HG03558 (cell line): Measurements from ENCODE around the gene UNC5C.

Experiments used
- ATAC-seq: cut with Tn5 transposase; IDR thresholded peaks from one replicate; pipeline ENCODE4 v1.9.1; 2021; ENCODE audit warnings: moderate number of reproducible peaks; ENCODE audit not compliant: unreplicated experiment; ENCODE audit errors: extremely low read depth

The UNC5C gene

DNA sequence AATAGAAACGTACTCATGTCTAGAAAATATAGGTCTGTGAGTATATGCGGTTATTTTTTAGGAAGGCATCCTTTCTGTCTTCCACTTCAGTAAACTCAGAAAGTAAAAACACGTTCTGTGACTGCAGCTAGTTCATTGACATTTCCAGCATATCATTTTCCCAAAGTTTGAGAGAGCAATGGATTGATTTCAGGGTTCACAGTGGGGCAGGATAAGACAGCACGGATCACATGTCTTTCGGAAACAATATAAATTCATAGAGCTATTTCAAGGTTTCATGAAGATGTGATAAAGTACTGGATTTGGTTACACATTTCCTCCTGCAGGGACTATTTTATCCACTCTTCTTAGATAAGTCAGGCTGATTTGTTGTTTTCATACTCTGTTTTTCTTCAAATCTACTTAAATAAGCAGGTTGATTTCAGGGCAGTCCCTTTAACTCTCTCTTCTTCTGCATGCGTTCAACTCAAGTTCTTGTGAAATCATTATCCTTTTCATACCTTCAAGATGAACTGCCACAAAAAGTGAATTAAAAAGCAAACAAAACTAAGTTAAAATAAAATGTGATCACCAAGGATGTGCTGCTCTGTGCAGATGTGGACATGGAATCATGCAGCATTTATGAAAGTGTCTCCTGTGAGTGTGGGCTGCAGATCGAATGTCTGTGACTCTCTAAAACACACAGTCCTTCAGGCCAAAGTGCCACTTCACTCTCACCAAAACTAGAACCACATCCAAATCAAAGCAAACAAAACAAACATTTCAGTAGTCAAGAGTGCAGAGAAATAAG lies 187.7 kb downstream of the UNC5C start:
- ATAC-seq, result no peak

DNA sequence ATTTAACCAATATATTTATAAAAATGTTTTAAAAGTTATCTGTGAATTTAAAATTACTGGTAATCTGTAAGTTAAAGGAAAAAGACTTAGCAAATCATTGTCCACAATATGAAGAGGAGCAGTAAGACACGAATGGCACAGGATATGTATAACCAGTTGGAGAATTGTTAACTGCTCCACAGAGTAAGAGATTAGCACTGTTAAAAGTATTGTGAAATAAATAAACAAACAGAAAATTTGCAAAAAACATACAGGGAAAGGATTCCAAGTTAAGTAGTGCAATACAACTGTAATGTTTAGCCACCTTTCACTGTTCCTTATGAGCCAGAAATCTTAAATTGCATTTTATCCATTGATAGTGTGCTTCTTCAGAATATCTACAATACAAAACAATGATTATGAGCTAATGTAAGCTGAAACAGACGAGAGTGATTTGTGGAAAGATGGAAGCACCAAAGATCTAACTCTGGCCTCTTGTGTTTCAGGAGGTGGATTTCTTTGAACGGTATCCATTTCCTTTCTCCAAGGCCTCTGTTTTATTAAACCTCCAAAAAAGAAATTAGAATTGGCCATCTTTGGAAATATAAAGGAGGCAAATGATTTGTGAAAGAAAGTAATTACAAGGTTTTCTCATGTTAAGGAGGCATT lies 188.4 kb downstream of the UNC5C start:
- no peak for ATAC-seq

DNA sequence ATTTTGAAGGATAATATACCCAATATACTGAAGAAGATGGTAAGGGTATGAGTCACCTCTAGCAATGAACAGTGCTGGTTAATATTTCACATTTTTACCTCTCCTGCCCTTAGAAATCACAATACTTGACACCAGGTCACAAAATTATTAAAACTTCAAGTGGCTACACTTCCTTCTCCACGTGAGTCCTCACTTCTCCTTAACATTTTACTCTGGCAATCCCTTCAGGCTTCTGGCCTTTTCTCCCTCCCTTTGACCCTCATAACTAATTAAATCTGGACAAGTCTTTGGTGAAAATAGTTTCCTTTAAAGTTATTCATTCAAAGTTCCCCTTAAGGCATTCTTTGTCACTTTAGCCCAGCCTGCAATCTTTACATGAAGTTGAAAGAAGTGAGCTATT lies 190.4 kb downstream of the UNC5C start:
- ATAC-seq, result no peak

DNA sequence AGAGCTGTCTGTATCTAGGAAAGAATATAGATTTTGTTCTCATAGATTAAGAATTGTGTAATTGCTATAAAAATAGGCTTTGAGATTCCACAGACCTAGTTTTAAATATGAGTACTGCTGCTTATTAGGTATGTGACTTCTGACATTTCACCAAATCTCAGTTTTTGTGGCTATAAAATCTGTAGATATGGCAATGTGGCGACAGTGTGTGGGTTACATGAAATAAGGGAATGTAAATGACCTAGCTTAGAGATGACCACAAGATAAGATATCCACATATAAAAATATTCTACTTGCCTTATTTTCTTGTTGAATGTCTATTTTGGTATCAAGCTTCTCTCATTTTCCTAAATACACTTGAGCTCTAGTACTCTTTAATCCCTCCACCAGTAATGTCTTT lies 193.8 kb downstream of the UNC5C start:
- no peak for ATAC-seq

DNA sequence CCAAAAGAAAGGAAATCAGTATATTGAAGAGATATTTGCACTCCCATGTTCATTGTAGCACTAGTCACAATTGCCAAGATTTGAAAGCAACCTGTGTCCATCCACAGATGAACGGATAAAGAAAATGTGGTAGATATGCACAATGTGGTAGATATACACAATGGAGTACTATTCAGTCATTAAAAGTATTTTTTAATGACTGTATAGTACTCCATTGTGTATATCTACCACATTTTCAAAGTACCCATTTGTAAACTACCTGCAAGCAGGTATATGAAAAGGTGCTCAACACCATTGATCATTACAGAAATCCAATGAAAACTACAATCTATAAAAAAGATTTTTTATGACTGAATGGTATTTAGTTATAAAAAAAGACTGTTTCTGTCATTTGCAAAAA lies 200.4 kb downstream of the UNC5C start:
- no peak for ATAC-seq

DNA sequence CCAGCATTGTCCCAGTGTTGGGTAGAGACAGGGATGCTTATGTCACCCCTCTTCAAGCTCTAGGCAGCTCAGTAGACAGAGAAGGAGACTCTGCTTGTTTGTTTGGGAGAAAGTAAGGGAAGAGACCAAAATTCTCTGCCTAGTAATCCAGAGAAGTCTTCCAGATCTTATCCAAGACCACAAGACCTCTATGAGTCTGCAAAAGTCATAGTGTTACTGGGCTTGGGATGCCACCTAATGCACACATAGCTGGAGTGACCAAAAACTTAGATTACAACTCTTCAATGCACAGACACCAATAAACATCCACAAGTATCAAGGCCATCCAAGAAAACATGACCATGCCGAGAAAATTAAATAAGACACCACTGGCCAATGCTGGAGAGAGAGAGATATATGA lies 205.5 kb downstream of the UNC5C start:
- ATAC-seq, result no peak

DNA sequence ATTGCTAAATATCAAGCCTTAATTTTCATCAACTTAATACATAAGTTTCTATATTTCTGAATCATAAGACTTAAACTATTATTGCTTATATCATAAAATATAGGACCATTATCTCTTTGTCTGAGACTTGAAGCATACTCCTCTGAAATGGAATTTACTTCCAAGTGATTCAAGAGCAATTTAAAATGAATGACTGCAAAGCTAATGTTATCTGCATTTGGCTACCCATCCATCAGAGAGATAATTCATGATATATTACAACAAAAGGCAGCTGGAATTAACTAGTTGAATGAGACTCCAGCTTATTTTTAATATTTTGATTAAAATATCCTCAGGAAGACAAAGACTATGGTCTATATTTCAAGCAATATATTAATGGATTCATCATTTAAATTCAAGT lies 208.6 kb downstream of the UNC5C start:
- ATAC-seq, result no peak

DNA sequence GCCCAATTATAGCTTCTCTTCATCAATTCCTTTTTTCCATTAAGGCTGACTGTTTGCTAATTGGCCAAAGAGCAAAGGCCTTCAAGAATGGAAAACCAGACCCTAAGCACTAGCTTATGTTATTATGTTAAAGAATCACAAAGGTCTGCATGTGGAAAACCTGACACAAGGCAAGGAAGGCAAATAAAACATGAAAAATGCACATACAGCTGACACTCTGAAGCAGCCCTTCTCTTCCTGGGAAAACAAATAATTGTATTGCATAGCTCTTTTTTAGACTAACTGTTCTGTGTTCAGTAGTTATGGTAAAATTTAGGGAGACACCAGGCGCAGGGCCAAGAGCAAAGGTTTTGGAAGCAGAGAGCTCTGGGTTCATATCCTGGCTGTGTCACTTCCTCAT lies 223.1 kb downstream of the UNC5C start:
- no peak for ATAC-seq

DNA sequence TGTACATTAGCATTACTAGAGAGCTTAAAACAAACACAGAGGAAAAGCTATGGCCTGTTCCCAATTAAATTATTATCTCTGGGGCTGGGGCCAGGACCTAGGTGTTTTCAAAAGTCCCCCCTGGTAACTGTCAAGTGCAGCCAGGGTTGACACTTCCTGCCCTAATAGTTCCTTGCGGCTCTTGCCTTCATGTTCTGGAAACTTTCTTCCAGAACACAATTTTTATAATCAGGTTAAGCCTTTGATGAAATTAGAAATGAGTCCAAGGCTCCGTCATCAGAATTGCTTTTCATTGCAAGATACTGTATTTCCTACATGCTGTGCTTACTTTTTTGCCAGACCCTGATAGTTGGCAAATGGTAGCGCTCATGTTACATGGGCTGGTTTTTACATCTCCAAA lies 229.6 kb downstream of the UNC5C start:
- ATAC-seq, result no peak

DNA sequence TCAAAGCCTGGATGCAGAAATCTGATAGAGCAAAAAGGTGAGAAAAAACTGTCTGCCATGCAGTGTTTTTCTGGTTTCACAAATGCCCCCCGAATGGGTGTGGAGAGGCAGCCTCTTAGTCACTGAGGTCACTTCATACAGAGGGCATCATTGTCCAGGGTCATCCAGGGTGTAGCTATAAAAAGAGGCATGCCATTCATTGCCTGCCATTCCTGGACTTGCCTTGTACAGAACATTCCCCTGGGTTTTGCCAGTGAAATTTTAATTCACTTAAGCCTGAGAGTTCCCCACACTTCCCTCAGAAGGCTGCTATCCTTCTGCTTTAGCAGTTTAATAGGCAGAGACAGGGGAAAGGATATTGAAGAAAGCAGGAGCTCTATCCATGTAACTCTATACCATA lies 230.3 kb downstream of the UNC5C start:
- ATAC-seq, result no peak

DNA sequence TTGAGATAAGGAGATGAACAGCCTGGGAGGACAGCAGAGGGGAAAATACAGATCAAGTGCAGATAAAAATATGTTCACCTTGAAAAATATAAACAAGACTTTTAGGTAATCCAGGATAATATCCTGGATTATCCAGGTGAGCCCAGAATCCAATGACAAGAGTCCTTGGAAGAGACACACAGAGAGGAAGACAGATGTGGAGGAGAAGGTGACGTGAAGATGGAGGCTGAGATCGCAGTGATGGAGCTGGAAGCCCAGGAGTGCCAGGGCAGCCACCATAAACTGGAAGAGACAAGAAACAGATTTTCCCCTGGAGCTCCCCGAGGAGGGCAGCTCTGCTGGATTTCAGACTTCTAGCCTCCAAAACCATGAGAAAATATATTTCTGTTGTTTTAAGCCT lies 230.7 kb downstream of the UNC5C start:
- ATAC-seq, result no peak

DNA sequence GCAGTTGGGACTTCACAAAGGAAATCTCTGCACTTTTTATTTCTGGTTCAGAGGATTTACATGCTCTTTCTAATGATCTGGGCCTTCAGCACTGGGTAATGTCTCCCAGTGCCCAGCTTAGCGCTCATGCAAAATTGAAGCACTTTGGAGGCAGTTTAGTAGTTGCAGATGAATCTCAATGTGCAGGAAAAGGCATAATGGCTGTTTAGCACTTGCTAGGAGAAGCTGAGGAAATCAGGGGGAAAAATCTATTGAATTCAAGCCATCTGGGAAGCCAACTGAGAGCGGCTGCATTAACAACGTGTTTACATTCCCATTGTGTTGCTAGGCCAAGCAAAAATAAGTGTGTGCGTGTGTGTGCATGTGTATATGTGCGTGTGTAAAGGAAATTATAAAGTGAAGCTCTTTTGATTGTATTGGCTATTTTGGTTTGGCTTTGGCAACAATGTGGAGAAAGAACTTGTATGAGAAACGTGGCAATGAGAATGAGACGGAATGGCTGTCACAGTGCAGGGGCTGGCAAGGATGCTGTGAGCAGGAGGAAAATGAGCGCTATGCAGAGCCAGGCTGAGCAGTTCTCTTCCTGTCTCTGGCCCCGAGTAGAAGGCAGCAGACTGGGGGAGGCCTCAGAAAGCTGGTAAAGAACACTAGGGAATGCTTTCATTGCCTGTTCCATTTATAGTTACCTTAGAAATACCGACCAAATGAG lies 231.5 kb downstream of the UNC5C start:
- no peak for ATAC-seq

DNA sequence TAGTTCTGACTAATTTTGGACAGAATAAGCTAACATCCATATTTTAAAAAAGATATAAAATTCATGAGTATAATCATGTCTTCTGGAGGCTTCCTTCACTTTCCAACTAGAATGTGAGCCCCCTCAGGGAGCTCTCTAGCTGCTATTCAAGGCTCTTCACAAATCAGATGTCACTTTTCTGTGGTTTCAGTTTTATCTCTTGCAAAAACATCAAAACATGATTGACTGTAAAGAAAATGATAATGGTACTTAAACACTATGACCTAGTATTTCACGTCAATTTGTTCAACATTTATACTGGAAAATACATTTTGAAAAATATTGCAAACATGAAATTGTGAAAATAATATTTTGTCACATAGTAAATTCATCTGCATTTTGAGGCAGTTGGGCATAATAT lies 234.2 kb downstream of the UNC5C start:
- no peak for ATAC-seq

DNA sequence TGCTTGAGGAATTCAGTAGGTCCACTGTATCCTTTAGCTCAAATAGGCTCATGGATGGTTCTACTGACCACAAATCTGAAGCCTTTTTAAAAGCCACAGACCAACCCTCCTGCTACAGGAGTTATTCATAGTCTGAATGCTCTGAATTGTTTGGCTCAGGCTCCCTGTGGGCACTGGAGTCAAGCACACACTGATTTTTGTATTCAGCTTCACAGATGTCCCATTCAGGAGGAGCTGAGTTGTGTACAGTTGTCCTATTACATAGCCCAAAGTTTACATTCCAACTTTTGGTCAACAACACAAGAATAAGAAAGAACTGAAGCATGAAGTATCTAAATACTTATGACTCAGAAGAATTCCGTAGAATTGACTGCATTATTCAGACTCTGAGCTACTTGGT lies 243.9 kb downstream of the UNC5C start:
- ATAC-seq, result no peak

DNA sequence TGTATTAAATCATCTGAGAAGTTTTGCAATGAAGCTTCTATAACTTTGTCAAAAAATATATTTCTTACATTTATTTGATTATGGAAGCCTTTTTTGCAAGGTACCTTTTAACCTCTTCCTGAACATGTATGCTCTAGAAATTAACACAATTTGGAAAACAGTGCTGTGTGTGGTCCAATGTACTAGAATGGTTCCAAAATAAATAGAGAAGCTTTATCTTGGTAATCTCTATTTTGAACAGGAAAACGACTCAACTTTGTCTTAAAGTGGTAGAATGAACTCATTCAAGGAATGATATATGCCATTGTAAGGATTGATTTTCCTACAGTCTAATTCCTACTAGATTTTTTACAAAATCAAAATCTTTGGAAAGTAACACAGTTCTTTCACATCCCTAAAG lies 248.5 kb downstream of the UNC5C start:
- no peak for ATAC-seq

DNA sequence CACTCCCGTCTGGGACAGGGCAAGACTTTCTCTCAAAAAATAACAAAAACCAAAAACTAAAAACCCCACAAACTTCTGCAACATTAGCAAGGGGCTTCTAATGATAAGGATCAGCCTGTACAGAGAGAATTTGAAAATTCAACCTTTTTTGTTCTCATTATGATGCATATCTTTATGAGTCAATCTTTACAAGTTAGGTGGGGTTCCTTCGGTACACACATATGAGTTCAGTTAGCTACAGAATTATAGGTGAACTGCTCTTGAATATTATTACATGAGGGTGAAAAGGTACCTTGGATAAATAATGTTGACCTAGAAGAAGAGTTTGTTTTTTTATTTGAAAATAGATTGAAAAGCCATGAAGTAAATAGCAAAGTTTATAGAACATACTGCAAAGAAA lies 252.7 kb downstream of the UNC5C start:
- ATAC-seq, result no peak

DNA sequence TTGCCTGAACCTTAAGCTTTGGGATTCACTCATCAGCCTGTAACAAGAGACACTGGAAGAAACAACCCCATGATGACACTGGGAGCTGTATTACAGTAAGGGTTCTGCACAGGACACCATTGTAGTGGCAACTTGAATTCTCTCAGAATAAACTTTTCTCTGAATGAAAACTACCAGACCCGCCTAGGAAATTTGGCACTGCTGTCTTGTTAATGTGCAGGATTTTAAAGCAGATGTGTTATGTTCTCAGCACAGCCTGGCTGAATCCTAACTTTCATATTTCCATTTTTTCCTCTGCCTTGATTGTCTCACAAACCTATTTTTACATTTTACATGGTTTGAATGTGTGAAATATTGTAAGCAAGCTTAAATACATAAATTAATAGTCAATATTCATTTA lies 253.6 kb downstream of the UNC5C start:
- no peak for ATAC-seq

DNA sequence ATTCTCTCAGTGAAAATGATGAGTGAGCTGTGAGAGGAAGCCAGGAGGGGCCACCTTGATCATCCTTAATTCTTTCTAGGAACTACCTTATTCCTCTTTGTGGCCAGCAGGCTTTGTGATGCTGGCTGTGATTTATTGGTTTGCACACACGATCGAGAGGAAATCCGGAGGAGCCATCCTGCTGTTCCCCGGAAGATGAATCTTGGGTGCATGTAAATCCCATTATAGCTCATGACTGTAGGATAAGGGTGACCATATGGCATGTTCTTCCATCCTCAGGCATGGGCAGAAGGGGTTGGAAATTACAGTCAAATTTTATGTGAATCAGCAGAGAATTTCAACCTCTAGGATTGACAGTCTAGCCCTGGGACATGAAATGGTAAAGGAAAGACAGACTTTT lies 254.5 kb downstream of the UNC5C start:
- ATAC-seq, result no peak

DNA sequence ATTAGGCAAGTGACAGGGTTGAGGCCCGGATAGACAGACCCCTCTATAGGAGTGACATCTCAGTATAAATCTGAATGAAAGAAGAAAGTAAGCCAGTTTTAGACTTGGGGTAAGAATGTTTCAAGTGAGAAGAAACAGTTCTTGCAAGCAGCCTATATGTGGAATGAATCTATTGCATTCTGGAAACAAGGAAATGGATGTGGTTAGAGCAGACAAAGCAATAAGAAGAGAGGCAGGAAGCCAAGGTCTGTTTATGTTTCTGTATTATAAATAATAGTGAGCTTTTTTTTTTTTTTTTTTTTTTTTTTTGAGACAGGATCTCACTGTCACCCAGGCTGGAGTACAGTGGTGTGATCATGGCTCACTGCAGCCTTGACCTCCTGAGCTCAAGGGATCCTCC lies 255.8 kb downstream of the UNC5C start:
- no peak for ATAC-seq

DNA sequence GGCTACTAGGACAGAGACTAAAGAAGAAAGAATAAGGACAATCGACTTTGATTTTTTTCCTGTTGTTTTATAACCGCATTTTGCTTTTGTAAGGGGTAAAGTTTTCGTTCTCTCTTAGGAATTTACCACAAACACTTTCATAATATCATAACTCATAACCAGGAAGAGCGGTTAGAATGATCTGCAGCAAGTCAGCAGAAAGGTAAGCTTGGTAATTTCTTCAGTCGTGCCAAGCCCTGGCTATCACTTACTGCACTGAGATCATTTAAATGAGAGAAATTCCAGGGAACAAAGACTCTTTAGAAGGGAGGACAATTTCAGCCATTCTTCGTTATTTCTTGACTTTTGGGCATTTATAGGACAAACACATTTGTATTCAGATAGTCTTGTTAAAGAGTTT lies 258.1 kb downstream of the UNC5C start:
- no peak for ATAC-seq

DNA sequence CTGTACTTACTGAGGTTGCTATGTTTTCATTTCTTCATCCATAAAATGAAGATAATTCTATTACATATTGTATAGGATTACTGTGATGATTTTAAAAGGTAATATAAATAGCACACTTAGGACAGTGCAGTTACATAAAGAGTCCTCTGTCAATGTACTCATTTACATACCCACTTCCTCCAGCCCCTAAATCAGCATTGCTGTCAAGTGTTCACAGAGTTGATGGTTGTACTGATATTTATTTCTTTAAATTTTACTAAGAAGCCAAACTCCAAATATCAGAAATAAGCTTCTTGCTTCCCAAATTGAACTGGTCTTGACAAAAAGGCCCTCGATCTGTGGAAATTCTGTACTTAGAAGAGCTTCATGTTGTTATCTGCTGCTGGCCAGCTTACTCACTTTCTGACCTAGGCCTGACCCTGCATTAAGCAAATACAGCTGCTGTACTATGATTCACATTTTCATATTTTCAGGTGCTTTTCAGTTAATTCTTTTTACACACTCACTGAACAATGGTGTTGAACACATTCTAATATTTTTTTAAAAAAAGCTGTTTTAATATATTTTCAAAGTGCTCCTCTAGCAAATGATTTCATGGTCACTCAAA lies 259.6 kb downstream of the UNC5C start:
- peak; percentile 52 for ATAC-seq
